NCI-H2171 treated with DMSO at 0.1 percent for 48 hours (cell line): Measurements from ENCODE around the gene MYT1.

ENCODE experiments used
- DNase-seq: peaks from one replicate; lab custom pipeline; 2025; lab: John Stamatoyannopoulos, UW

Gene MYT1

GRCh38 chr20:64188682-64189529, 24.7 kb downstream of the MYT1 start:
- DNase-seq, result no peak

DNA sequence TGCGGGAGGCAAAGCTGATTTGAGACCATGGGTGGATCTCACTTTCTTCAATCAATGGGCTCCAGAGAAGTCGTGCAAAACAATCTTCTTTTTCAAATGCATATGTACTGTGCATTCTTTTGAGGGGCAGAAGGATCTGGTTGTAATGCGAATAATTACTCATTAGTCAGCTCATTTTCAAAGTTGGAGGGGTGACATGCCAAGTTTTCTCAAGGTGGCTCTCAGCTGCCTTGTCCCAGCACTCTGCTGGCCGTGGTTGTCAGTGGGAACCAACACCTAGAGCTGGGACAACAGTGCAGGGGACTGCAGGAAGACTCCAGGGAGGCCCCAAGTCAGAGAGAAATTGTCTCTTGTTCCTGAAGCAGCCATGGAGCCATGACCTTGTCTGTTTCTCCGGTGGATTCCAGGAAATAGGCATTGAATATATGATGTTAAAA, 25.3 kb downstream of the MYT1 start:
- no peak for DNase-seq

- DNase-seq, result no peak
Observed at GRCh38 chr20:64189986-64190385, 25.7 kb downstream of the MYT1 start.

- no peak for DNase-seq
Observed at GRCh38 chr20:64191002-64191401, 26.8 kb downstream of the MYT1 start.

GRCh38 chr20:64192406-64192805, 28.2 kb downstream of the MYT1 start:
- no peak for DNase-seq

DNA sequence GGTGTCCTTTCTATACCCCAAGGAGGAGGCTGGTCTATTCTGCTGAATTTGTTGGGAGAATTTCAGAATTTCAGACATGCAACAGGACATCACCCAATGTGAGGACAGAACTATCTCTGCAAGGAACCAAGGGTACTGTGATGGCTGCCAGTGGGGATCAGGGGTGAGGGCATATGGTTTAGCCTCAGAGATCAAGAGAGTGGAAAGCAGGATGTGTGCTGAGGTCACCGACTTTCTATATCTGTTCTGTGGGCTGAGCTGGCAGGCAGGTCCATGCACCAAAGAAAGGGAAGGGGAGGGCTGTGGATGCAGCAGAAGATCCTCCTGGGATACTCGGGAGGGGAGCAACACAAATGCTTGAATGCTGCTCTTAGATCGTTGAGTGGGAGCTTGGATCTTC, 28.8 kb downstream of the MYT1 start:
- DNase-seq, result no peak

- DNase-seq, result no peak
Observed at GRCh38 chr20:64194269-64194668, 30.0 kb downstream of the MYT1 start.

- no peak for DNase-seq
Observed at GRCh38 chr20:64196309-64196708, 32.1 kb downstream of the MYT1 start.

DNA sequence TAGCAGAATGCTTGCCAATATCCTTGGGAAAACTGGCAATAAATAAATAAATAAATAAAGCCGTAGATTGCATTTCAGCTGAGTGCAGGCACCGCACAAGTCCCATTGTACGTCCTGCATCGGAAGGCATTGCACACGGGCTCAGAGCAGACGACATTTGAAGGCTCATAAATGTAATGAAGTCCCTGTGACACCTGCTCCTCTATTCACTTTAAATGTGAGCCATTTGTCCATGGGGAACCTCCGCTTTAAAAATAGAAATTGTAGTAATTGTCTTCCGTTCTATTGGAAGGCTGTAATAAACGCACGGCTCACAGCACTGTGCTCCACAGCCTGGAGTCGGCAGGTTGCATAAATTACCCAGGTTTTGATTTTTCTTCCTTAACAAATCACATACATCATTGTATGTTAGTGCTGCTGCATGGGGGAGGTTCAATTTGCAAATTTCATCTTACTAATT, 32.6 kb downstream of the MYT1 start:
- peak; percentile 17 for DNase-seq

DNA sequence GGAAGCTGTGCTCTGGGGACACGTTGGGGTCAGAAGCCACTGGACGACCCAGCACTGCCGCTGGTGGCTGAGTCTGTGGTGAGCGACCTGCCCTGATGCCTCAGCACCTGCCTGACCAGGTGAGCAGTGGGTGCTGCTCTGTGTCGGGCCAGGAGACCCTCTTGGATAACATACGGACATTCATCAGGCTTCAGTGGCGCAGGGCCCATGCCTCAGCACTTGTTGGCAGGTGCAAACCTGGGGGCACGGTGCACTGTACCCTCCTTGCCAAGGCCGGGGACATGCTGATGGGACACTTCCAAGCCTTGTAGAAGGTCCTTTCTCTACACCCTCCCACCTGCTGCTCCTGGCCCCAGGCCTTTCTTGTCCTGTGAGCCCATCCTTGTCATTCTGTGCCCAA, 34.1 kb downstream of the MYT1 start:
- no peak for DNase-seq

GRCh38 chr20:64199395-64199794, 35.1 kb downstream of the MYT1 start:
- DNase-seq, result no peak

DNA sequence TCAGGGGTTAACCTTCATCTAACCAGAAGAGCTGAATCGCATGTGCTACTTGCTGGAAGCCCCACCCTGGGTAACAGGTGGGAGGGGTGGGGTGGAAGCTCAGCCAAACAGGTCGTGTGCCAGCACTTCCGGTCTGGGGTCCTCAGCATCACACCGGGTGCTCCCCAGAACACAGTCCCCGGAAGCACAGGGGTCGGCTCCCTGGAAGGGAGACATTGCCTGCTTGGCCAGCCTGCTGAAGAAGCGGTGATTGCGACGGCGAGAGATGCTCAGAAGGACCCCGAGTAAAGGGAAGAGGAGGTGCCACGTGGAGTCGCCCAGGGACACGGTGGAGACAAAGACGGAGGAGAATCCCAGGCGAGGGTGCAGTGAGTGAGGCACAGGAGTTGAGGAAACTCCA, 36.5 kb downstream of the MYT1 start:
- DNase-seq, result no peak

DNA sequence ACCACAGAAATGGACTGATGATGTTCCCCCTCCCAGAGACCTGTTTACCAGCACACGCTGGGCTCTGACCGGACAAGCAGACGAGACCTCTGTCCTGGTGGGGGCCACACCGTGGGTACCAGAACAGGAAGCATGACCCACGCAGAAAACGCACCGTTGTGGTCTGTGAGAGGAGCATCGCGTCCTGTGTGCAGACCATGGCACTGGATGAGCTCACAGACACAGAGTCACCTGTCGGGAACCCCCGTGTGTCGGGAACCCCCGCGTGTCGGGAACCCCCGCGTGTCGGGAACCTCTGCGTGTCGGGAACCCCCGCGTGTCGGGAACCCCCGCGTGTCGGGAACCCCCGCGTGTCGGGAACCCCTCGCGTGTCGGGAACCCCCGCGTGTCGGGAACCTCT, 37.4 kb downstream of the MYT1 start:
- DNase-seq, result no peak

DNA sequence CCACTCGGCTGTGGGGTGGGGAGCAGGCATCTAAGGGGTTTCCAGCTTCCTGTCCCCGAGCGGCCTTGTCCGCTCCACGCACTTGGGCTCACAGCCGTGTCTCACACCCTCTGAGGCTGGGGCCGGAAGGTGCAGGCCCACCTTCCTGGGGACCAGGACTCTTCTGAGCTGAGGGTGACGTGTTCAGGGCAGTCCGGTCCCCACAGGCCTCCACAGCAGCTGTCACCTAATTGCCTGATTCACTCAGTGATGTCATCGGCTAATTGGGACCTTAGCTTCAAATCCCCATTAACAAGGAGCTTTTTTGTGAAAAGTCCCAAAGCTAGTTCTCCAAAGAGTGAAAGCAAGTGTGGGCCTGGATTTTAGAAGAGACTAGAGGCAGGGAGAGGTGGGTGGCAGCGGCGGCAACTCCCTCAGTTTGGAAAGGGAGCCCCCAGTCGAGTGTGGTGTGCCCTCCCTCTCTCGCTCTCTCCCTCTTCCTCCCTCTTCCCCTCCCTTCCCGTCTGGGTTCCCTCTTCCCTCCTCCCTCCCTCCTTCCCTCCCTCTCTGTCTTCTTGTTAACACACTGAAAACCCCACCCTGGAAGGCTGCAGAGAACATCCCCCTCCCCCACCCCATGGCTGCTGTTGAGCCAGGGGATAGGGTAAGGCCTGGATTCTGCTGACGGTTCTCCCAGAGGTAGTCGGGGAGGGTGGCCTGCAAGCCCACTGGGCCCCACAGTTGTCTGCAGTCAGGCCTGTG, 39.0 kb downstream of the MYT1 start:
- DNase-seq, result peak; percentile 34

DNA sequence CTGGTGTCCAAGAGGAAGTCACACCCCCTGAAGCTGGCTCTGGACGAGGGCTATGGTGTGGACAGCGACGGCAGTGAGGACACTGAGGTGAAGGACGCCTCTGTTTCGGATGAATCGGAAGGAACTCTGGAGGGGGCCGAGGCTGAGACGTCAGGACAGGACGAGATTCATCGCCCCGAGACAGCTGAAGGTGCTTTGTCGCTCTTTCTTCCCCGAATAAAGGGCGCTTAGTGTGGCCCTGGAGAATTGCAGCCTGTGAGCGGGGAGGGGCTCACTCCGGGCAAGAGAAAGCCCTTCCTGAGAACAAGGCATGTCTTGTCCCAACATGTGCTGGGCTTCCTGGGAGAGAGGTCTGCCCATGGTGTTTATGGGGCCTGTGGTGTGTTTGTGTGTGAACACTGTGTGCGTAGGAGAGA, 41.4 kb downstream of the MYT1 start:
- DNase-seq, result no peak

DNA sequence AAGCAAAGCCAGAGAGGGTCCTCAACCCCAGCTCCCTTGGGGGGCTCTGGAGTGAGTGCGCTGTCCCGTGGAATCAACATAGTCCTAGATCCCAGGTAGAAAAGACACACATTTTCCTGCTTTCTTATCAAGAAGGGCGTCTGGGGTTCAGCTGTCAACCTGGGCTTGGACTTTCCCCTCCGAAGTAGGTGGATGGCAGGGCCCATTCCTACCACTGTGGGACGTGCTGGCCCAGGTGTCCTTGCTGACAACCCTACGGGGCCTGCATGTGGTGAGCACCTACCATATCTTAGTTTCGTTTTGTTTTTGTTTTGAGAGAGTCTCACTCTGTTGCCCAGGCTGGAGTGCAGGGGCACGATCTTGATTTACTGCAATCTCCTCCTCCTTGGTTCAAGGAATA, 42.4 kb downstream of the MYT1 start:
- DNase-seq, result no peak

DNA sequence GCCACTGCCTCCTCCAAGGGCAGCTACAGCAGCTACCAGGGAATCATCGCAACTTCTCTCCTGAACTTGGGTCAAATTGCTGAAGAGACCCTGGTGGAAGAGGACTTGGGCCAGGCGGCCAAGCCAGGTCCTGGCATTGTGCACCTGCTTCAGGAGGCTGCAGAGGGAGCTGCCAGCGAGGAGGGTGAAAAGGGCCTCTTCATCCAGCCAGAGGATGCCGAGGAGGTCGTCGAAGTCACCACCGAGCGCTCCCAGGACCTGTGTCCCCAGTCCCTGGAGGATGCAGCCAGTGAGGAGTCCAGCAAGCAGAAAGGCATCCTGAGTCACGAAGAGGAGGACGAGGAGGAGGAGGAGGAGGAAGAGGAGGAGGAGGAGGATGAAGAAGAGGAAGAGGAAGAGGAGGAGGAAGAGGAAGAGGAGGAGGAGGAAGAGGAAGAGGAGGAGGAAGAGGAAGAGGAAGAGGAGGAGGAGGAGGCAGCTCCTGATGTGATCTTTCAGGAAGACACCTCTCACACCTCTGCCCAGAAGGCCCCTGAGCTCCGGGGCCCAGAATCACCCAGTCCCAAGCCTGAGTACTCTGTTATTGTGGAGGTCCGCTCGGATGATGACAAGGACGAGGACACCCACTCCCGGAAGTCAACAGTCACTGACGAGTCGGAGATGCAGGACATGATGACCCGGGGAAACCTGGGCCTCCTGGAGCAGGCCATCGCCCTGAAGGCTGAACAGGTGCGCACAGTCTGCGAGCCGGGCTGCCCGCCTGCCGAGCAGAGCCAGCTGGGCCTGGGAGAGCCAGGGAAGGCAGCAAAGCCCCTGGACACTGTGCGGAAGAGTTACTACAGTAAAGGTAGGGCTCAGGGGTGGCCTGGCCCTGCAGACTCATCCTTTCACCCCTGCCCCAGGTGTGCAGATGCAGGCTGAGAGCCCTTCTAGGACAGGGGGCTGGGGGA, 43.7 kb downstream of the MYT1 start:
- no peak for DNase-seq

DNA sequence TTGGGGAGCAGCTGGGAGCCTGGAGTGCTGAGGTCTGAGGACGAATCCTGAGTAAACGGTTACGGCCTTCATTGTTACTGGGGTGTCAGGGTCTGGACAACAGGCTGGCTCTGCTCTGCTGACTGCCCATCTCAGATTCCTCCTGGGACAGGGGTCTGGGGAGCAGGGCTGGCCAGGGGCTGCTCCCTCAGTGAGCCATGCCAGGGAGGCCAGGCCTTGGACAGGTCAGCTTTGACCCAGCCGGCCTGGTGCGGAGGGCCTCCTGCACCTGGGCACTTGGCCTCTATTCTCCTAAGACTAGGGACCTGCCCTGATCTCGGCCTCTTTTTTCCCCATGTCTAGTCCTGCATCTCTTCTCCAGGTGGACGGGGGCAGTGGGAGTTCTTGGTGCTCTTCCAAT, 44.9 kb downstream of the MYT1 start:
- no peak for DNase-seq

- DNase-seq, result no peak
Observed at GRCh38 chr20:64210656-64211369, 46.6 kb downstream of the MYT1 start.

GRCh38 chr20:64211874-64212658, 47.8 kb downstream of the MYT1 start:
- no peak for DNase-seq

GRCh38 chr20:64212755-64213154, 48.5 kb downstream of the MYT1 start:
- DNase-seq, result no peak
